RCC 7860 (cell line): Measurements from ENCODE around the gene F13B.
A peak's percentile ranks its signal among the peaks of the same experiment; 100 is the strongest.
"Not testable (repeated sequence)": the region's sequence is repeated elsewhere in the genome, so short reads cannot be mapped to it uniquely, and the experiment has no call there.

ENCODE experiments used
- DNase-seq: peaks from one replicate; pipeline ENCODE4 v3.0.0-alpha.2; 2015; ENCODE audit warnings: low spot score
- FAIRE-seq: peaks from 2 replicates; lab custom pipeline; 2012; peaks lifted over from hg19 to GRCh38; lab: Jason Lieb, UNC

Gene F13B, protein sequence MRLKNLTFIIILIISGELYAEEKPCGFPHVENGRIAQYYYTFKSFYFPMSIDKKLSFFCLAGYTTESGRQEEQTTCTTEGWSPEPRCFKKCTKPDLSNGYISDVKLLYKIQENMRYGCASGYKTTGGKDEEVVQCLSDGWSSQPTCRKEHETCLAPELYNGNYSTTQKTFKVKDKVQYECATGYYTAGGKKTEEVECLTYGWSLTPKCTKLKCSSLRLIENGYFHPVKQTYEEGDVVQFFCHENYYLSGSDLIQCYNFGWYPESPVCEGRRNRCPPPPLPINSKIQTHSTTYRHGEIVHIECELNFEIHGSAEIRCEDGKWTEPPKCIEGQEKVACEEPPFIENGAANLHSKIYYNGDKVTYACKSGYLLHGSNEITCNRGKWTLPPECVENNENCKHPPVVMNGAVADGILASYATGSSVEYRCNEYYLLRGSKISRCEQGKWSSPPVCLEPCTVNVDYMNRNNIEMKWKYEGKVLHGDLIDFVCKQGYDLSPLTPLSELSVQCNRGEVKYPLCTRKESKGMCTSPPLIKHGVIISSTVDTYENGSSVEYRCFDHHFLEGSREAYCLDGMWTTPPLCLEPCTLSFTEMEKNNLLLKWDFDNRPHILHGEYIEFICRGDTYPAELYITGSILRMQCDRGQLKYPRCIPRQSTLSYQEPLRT

GRCh38 chr1:197066719-197067456 lies at the start of gene F13B:
TSS of gene F13B (minus strand) at chr1:197067260. CDS start at chr1:197067223, 37 bp downstream.
- DNase-seq (no peak), FAIRE-seq (peak; percentile 27)

GRCh38 chr1:197116156-197116555 lies 49.1 kb upstream of the F13B start:
- no peak for DNase-seq
- FAIRE-seq = no peak

- DNase-seq (no peak), FAIRE-seq (no peak)
Measured at GRCh38 chr1:197106869-197107268, 39.8 kb upstream of the F13B start.

- no peak for DNase-seq
- FAIRE-seq = no peak
Measured at GRCh38 chr1:197103300-197103699, 36.2 kb upstream of the F13B start.

GRCh38 chr1:197101978-197102377 lies 34.9 kb upstream of the F13B start:
- no peak for DNase-seq
- no peak for FAIRE-seq

DNA sequence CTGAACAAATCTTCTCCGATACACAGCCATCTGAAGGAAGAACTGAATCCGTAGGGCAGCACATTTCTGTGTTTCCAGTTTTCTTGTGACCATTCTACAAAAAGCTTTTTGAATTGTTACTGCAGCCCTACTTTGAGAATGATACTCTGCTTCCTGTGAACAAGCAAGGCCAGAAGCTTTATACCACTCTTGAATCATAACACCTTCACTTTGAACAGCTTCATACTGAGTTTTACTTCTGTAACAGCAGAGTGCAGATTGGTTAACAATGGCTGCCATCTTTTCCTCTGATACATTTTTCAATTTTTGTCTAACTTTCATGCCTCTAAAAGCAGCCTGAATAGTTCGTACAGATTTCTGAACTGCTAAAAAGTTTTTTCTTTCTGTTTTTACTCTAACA lies 33.6 kb upstream of the F13B start:
- FAIRE-seq (no peak), DNase-seq (no peak)

GRCh38 chr1:197099444-197099843 lies 32.4 kb upstream of the F13B start:
- FAIRE-seq = no peak
- no peak for DNase-seq

DNA sequence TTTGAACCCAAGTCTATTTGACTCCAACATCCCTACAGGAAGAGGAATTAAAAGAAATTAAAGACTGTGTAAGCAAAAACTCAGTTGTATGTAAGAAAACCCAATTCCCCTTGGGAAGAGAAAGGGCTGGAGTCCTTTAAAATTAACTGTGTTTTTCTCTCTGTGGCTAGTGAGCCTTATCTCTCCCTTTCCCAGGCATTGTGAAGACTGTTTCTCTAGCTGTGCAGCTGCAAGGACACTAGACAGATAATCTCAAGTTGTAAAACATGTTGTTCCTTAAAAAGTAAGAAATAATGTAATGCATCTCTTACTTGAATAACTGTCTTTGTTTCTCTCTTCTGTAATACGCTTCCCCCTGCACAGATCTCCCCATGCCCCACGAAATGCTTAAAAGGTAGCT lies 29.9 kb upstream of the F13B start:
- DNase-seq, FAIRE-seq: not testable (repeated sequence)

- DNase-seq (no peak), FAIRE-seq (no peak)
Measured at GRCh38 chr1:197096137-197096536, 29.1 kb upstream of the F13B start.

DNA sequence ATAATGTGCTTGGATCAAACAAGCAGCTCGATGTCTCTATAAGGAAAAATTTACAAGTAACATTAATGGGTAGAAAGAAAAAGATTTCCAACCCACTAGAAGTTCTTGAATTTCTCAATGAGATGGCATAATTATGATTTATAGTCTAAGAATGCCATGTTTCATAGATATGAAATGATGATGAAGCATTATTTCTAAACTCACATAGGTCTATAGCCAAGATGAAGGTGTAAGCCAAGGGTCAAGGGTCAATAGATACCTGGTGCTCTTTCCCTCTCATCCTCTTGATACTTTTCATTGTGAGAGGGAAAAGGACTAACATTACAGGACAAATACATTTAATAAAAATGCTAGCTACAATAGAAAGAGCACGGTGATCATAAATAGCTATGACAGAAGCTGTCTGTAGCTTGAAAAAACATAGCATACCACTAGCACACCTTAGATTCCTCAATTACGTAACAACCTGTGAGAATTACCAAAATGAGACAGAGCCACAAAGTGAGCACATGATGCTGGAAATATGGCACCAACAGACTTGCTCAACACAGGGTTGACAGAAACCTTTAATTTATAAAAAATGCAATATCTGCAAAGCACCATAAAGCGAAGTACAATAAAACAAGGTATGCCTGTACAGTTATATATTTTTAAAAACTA lies 26.3 kb upstream of the F13B start:
- DNase-seq (no peak), FAIRE-seq (no peak)

GRCh38 chr1:197092491-197093023 lies 25.5 kb upstream of the F13B start:
- FAIRE-seq (no peak), DNase-seq (no peak)

GRCh38 chr1:197083474-197083873 lies 16.4 kb upstream of the F13B start:
- FAIRE-seq = no peak
- no peak for DNase-seq

- FAIRE-seq = no peak
Measured at GRCh38 chr1:197081117-197081753, 14.2 kb upstream of the F13B start.

DNA sequence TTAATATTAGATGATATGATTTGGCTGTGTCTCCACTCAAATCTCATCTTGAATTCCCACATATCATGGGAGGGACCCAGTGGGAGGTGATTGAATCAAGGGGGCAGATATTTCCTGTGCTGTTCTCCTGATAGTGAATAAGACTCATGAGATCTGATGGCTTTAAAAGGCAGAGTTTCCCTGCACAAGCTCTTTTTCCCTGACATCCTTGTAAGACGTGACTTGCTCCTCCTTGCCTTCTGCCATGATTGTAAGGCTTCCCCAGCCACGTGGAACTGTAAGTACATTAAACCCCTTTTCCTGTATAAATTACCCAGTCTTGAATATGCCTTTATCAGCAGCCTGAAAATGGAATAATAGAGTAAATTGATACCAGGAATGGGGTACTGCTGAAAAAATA lies 13.3 kb upstream of the F13B start:
- DNase-seq (no peak), FAIRE-seq (no peak)

More at GRCh38 chr1:197081117-197081753, 14.2 kb upstream of the F13B start:
- DNase-seq = no peak

GRCh38 chr1:197076585-197076984 lies 9.5 kb upstream of the F13B start:
- DNase-seq (no peak), FAIRE-seq (no peak)

- FAIRE-seq (no peak), DNase-seq (no peak)
Measured at GRCh38 chr1:197073978-197074377, 6.9 kb upstream of the F13B start.

GRCh38 chr1:197067457-197067818 lies 378 bp upstream of the F13B start:
- FAIRE-seq (no peak), DNase-seq (no peak)

GRCh38 chr1:197066277-197066676 lies 783 bp downstream of the F13B start:
- no peak for DNase-seq

GRCh38 chr1:197065559-197065958 lies 1.5 kb downstream of the F13B start:
- no peak for FAIRE-seq

More at GRCh38 chr1:197066277-197066676, 783 bp downstream of the F13B start:
- no peak for FAIRE-seq

GRCh38 chr1:197063212-197063611 lies 3.8 kb downstream of the F13B start:
- DNase-seq (no peak), FAIRE-seq (no peak)

More at GRCh38 chr1:197065559-197065958, 1.5 kb downstream of the F13B start:
- no peak for DNase-seq
